ENCODE measurements around the gene RDX. TPM values are rescaled to one million over a fixed set of nuclear protein-coding genes. Genes with fewer than 3 reads are reported as not detected.

RDX gene
- total and polyA plus RNA-seq, 2 of the 8 experiments (the other 6 are each of a cell fraction or from before 2014, with no cell fraction given) = 27.4 to 100 TPM

DNA sequence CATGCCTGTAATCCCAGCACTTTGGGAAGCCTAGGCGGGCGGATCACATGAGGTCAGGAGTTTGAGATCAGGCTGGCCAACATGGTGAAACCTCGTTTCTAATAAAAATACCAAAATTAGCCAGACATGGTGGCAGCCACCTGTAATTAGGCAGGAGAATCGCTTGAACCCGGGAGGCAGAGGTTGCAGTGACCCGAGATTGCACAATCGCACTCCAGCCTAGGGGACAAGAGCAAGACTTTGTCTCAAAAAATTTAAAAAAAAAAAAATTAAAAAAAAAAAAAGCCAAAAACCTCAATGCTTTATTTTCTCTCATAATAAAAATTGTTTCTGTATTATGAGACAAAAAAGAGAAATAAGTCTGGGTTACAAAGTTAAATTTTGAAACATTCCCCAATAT lies 54.2 kb downstream of the RDX start:
- 88% methylated on average over 7 of the region's 7 CpGs; no CpG with 5 or more reads in 1 of the 2 experiments for WGBS, 2 experiments (ENCODE audit: extremely low coverage in 1 of 2, insufficient coverage in 1 of 2, insufficient read length in 1 of 2, insufficient replicate concordance in 2 of 2, low coverage in 1 of 2, low lambda C conversion rate in 2 of 2, missing lambda C conversion rate in 1 of 2)
- Histone ChIP-seq H3K79me2 (ENCODE audit: control insufficient read depth in 1 of 2, insufficient read depth in 2 of 2, low read length in 2 of 2) (no peaks in the 10 kb centered on the region), H2AK5ac (ENCODE audit: low read depth, low read length) (no peak overlapping the region), H4K91ac (replicated peaks; ENCODE audit: insufficient read length, low read length) (no peak overlapping the region), H3K23me2 (ENCODE audit: low read depth, low read length) (no peaks in the 10 kb centered on the region), H3K79me1 (ENCODE audit: low read depth, low read length) (no peaks in the 10 kb centered on the region), H3K14ac (ENCODE audit: insufficient read length) (no peak overlapping the region), H2BK120ac (replicated peaks; ENCODE audit: low read depth, low read length) (no peak overlapping the region), H3K56ac (replicated peaks; ENCODE audit: insufficient read length, low read depth, low read length) (no peak overlapping the region), H2BK20ac (ENCODE audit: low read length) (no peak overlapping the region), H3K18ac (ENCODE audit: extremely low read depth, low read length) (no peak overlapping the region), H3K9ac (replicated peaks in 1 of 4; ENCODE audit: extremely low read depth in 1 of 4, low read depth in 3 of 4, low read length in 3 of 4) (no peak overlapping the region), H3K4me2 (ENCODE audit: insufficient read depth in 1 of 2, low read depth in 2 of 2, low read length in 2 of 2) (no peak overlapping the region), H3K4ac (replicated peaks; ENCODE audit: insufficient read length, low read depth, low read length) (no peak overlapping the region), H3K9me3 (ENCODE audit: insufficient read depth in 2 of 2, low read depth in 1 of 2, low read length in 1 of 2) (no peaks in the 10 kb centered on the region), H2AFZ (ENCODE audit: low read length) (no peak overlapping the region), H4K20me1 (replicated peaks in 1 of 2; ENCODE audit: control insufficient read depth in 1 of 2, insufficient read depth in 2 of 2, low read length in 2 of 2) (no peaks in the 10 kb centered on the region), H2BK15ac (ENCODE audit: low read length) (no peak overlapping the region), H4K5ac (ENCODE audit: insufficient read length, low read depth, low read length) (no peak overlapping the region), H4K8ac (ENCODE audit: extremely low read depth, insufficient read depth, low read length) (peak overlapping the region; percentile 25; the same call in 1 of the 2 replicates), H2BK5ac (ENCODE audit: low read depth, low read length) (no peak overlapping the region), H3K4me1 (replicated peaks in 1 of 4; ENCODE audit: control insufficient read depth in 3 of 4, insufficient read depth in 4 of 4, low read length in 3 of 4) (no peaks in the 10 kb centered on the region), H3K4me3 (ENCODE audit: extremely low read depth in 1 of 4, insufficient read depth in 2 of 4, low read depth in 3 of 4, low read length in 4 of 4) (no peak overlapping the region), H3K23ac (ENCODE audit: insufficient read length) (no peak overlapping the region), H2BK12ac (ENCODE audit: low read depth, low read length) (no peak overlapping the region), H3K27ac (ENCODE audit: low read depth, low read length) (no peak overlapping the region), H3K27me3 (replicated peaks in 1 of 4; ENCODE audit: control insufficient read depth in 3 of 4, extremely low read depth in 1 of 4, insufficient read depth in 3 of 4, low read length in 3 of 4) (no peaks in the 10 kb centered on the region), H3K36me3 (ENCODE audit: control insufficient read depth in 2 of 4, insufficient read depth in 4 of 4, low read length in 3 of 4) (peaks cover 2 to 23% (median 6%) of the 10 kb centered on the region in 4 experiments; a peak in 4 of 8 replicates)
- ChIA-PET CTCF (ENCODE audit: partially characterized antibody) (interaction anchor here (1.0 to 1.6 kb wide), 3 partner anchors 18 to 41 kb away, joined by 3 to 6 read pairs (median 4); no protein-coding TSS in a partner anchor), POLR2A (ENCODE audit: partially characterized antibody) (no interaction called here)
- DNase-seq (ENCODE audit: low read depth in 1 of 2, low spot score in 2 of 2) (no peak), FAIRE-seq (no peak)
- TF ChIP-seq CEBPB (IDR thresholded peaks at IDR 0.05; ENCODE audit: low read depth, low read length) (peak; percentile 62; the same call in 1 of the 2 replicates), GTF2F1 (IDR thresholded peaks at IDR 0.05; ENCODE audit: borderline replicate concordance, low read depth, low read length) (no peak)

All from H1 (cell line).